Mucosa of descending colon (tissue), 3 donors: ENCODE results near the gene CD55. TPM values are rescaled to one million over a fixed set of nuclear protein-coding genes. Genes with fewer than 3 reads are reported as not detected.
"Not testable (repeated sequence)": the region's sequence is repeated elsewhere in the genome, so short reads cannot be mapped to it uniquely, and the experiment has no call there.

Source experiments
- ATAC-seq: fragments of 200-7000 bp; cut with Tn5 transposase; one replicate; pipeline ENCODE4 v1.9.1; 2020; ENCODE audit warnings: mild to moderate bottlenecking, moderate library complexity
- DNase-seq, 3 donors: peaks; one replicate each; pipeline ENCODE4 v3.0.0-alpha.2; 2020
- H3K36me3 ChIP-seq: fragments of 200-600 bp; one replicate; pipeline ENCODE4 v1.8.0; 2021; ENCODE audit warnings: low read depth, mild to moderate bottlenecking
- H3K4me1 ChIP-seq: fragments of 200-600 bp; one replicate; pipeline ENCODE4 v1.8.0; 2021; ENCODE audit warnings: low read depth, mild to moderate bottlenecking
- H3K4me3 ChIP-seq: fragments of 200-600 bp; one replicate; pipeline ENCODE4 v1.8.0; 2021; ENCODE audit warnings: mild to moderate bottlenecking
- H3K9me3 ChIP-seq: fragments of 200-600 bp; one replicate; pipeline ENCODE4 v1.8.0; 2021; ENCODE audit warnings: mild to moderate bottlenecking
- CTCF ChIP-seq: fragments of 200-600 bp; IDR thresholded peaks from one replicate; pipeline ENCODE4 v1.8.0; 2022; ENCODE audit warnings: antibody characterized with exemption, mild to moderate bottlenecking
- intact Hi-C, 2 donors: fragments of 100-400 bp; cut with DNase I in 1 of 2; cut with micrococcal nuclease in 1 of 2; formaldehyde crosslinking; loops; one replicate each; pipeline versions ENCODE4 v1.11.0 to v1.11.1; 2022; cut with DNase I, micrococcal nuclease
- total RNA-seq, 3 donors: library from RNA; stranded (reverse); fragmentation: NEBNext Ultra II Directional in 2 of 3; extraction: Animal tissue kit (Norgen Biotek cat#: 25700) in 2 of 3; gene quantifications; one replicate each; pipeline versions ENCODE4 v1.2.1 to v1.2.4, GENCODE V29; 2021 to 2023
- donor health status: DM: no; HTN: no; CAD: no; lungs with moderate emphysema.
- donor health status: DM: no; HTN: no; CAD: no.
- donor health status: DM: no; HTN: yes; CAD: no.

CD55 gene
- total RNA-seq, 3 donors from 2014 or later, result 40.1 to 53.0 (median 50.8) TPM

GRCh38 chr1:207316622-207317391 is 4.7 kb upstream of the CD55 start:
- H3K36me3 ChIP-seq, result no peaks in the 10 kb centered on the region
- peak; percentile 17 for ATAC-seq
- peaks cover 4% of the 10 kb centered on the region for H3K4me1 ChIP-seq
- TF ChIP-seq CTCF, result no peak
- H3K9me3 ChIP-seq, result no peaks in the 10 kb centered on the region
- DNase-seq, result peak in 1 of 3 donors; percentile 59
- no peak overlapping the region for H3K4me3 ChIP-seq
- intact Hi-C loops, result no loop called here

GRCh38 chr1:207317561-207317960 is 3.9 kb upstream of the CD55 start:
- no peaks in the 10 kb centered on the region for H3K9me3 ChIP-seq
- no peak for DNase-seq
- H3K36me3 ChIP-seq, result no peaks in the 10 kb centered on the region
- peaks cover 5% of the 10 kb centered on the region for H3K4me1 ChIP-seq
- no peak overlapping the region for H3K4me3 ChIP-seq
- no peak for ATAC-seq
- intact Hi-C loops, result no loop called here
- TF ChIP-seq CTCF, result no peak

GRCh38 chr1:207318072-207318619 is 3.3 kb upstream of the CD55 start:
- Histone ChIP-seq H3K4me3 (no peak overlapping the region), H3K36me3 (no peaks in the 10 kb centered on the region), H3K4me1 (peaks cover 10% of the 10 kb centered on the region), H3K9me3 (no peaks in the 10 kb centered on the region)
- TF ChIP-seq CTCF, result no peak
- intact Hi-C loops, result no loop called here
- ATAC-seq (no peak), DNase-seq (no peak)

- DNase-seq (no peak), ATAC-seq (no peak)
- no peaks in the 10 kb centered on the region for H3K36me3 ChIP-seq
- intact Hi-C loops, result no loop called here
- H3K4me1 ChIP-seq, result peaks cover 15% of the 10 kb centered on the region
- no peak overlapping the region for H3K4me3 ChIP-seq
- TF ChIP-seq CTCF, result no peak
- H3K9me3 ChIP-seq, result no peaks in the 10 kb centered on the region
Observed at GRCh38 chr1:207319199-207319598, 2.3 kb upstream of the CD55 start.

GRCh38 chr1:207320105-207320504 is 1.4 kb upstream of the CD55 start:
- H3K9me3 ChIP-seq, DNase-seq, H3K36me3 ChIP-seq, H3K4me3 ChIP-seq, ATAC-seq, intact Hi-C loops: not testable (repeated sequence)
- H3K4me1 ChIP-seq, result peaks cover 15% of the 10 kb centered on the region

- intact Hi-C loops, result no loop called here
- no peak for TF ChIP-seq CTCF
Observed at GRCh38 chr1:207321790-207322645, 540 bp downstream of the CD55 start.

More at GRCh38 chr1:207321790-207322645, 540 bp downstream of the CD55 start:
- no peaks in the 10 kb centered on the region for H3K36me3 ChIP-seq
- H3K4me3 ChIP-seq, result peak overlapping the region; percentile 51
- DNase-seq (peak in 1 of 3 donors; percentile 35), ATAC-seq (peak; percentile 26)
- no peaks in the 10 kb centered on the region for H3K9me3 ChIP-seq
- peaks cover 15% of the 10 kb centered on the region for H3K4me1 ChIP-seq
